Measurements from ENCODE around the gene PDK2.
A peak's percentile ranks its signal among the peaks of the same experiment; 100 is the strongest.

PDK2 gene

GRCh38 chr17:50139950-50140885 lies 45.1 kb downstream of the PDK2 start:
- peak; percentile 52 for DNase-seq

DNA sequence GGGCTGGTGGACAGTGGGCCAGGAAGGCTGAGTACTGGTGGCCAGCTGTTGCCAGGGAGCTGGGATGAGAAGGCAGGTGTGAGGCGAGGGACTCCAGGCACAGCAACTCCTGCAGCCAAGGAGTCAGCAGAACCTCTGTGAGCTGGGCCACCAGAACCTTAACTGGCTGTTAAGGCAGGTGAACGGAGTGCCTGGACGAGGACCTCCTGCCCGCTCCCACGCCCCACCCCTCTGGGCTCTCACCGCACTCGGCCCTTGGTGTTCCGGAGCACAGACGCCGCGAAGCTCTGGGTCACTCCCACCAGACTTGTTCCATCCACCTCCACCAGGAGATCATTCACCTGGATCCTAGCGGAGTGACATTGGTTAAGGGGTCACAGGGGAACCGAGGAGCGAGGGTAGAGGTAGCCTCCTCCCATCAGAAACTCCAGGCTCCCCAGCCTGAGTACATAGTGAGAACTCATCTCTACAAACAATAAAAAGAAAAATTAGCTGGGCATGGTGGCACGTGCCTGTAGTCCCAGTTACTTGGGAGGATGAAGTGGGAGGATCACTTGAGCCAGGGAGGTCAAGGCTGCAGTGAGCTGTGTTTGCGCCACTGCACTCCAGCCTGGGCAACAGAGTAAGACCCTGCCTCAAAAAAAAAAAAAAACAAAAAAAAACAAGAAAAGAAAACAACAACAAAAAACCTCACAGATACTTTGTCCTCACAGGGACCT lies 46.0 kb downstream of the PDK2 start:
- DNase-seq = no peak

DNA sequence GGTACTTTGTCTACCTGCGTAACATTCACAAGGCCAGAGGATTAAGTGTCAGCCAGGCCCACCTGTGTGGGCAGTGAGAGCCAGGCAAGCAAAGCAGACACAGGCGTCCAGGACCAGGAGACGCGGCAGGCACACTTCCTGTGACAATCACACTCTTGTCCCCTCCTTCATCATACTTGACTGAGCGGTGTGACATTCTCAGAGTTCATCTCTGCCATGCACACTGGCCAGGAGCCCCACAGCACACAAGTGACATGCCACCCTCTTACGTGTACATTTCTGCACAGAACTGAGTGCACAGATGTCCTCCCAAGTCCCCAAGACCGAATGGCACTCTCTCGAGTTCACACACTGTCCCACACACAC lies 46.6 kb downstream of the PDK2 start:
- DNase-seq = no peak

- no peak for DNase-seq
Observed at GRCh38 chr17:50143461-50144176, 48.5 kb downstream of the PDK2 start.

DNA sequence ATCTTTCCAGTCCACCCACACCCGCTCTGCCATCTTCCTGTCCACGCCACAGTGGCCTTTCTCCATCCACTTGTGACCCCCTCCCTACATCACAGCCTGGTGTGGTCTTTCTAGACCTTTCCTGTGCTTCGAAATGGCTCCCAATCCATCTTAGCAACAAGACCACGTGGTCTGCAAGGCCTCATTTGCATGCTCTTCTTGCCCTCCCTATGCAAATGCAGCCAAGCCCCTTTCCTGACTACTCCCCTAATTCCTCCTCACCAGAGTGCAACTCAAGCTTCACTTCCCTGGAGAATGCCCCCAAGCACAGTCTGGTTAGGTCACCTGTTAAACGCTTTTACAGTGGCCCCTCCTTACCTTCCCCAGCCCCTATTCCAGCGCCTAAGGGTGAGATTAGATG lies 49.2 kb downstream of the PDK2 start:
- DNase-seq = no peak

GRCh38 chr17:50144845-50145531 lies 49.8 kb downstream of the PDK2 start:
- DNase-seq = no peak

DNA sequence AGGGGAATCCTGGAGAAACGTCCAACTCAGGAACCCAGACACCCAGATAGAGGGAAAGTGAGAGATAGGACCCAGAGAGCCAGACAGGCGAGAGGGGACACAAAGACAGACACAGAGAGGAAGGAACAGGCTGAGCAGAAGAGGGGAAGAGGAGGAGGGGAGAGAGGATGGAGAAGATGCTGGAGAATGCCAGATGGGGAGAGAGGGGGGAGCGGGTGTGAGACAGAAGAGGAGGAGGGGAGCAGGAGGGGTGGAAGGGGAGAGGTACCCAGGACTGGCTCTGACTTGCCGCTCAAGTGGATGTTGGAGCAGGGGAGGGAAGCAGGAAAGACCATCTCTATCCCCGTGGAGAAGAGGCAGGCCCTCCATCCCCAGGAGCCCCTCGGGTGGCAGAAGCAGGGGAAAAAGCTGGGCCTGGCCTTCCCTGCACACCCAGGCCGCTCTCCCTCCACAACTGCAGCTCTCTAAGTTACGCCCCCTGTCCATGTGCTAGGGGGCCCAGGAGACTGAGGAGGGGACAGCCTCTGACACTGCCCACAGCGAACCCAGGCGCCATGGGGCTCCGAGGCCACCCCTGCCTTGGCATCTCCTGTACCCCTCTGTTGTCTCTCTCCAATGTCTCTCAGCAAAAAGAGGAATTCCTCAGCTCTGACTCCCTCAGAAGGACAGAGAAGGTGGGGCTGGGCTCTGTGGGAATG lies 50.5 kb downstream of the PDK2 start:
- peak; percentile 69 for DNase-seq

GRCh38 chr17:50146230-50146926 lies 51.2 kb downstream of the PDK2 start:
- DNase-seq = no peak

DNA sequence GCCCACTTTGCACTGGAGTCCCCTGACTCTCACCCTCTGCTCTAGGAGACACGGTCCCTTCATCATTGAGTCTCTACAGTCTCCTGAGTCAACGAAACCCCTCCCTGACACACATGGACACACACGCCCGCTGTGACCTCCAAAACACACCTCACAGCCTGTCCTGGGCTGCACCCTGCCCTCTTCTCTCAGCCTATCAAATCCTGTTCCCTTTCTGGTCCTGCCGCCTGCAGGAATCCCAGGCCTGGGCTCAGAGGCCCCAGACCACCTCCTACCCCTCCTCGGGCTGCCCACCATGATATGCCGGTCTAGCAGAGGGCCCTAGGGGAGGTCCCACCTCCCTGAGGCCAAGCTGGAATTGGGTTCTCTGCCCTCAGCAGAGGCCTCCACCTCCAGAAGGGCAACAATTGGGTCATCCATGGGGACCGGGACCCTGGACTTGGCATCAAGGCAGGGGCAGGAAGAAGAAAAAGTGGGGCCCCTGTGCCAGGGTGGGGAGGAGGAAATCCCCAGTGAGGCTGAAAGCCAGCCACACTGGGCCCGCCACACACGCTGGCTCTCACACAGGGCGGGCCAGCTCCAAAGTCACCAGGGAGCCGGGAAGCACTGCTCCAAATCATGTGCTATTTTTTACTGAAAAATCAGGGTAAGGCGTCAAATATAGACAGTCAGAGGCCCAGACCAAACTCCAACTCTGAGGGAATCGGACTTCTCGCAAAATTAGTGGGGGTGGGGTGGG lies 51.9 kb downstream of the PDK2 start:
- no peak for DNase-seq

- DNase-seq = no peak
Observed at GRCh38 chr17:50147841-50148225, 52.7 kb downstream of the PDK2 start.

DNA sequence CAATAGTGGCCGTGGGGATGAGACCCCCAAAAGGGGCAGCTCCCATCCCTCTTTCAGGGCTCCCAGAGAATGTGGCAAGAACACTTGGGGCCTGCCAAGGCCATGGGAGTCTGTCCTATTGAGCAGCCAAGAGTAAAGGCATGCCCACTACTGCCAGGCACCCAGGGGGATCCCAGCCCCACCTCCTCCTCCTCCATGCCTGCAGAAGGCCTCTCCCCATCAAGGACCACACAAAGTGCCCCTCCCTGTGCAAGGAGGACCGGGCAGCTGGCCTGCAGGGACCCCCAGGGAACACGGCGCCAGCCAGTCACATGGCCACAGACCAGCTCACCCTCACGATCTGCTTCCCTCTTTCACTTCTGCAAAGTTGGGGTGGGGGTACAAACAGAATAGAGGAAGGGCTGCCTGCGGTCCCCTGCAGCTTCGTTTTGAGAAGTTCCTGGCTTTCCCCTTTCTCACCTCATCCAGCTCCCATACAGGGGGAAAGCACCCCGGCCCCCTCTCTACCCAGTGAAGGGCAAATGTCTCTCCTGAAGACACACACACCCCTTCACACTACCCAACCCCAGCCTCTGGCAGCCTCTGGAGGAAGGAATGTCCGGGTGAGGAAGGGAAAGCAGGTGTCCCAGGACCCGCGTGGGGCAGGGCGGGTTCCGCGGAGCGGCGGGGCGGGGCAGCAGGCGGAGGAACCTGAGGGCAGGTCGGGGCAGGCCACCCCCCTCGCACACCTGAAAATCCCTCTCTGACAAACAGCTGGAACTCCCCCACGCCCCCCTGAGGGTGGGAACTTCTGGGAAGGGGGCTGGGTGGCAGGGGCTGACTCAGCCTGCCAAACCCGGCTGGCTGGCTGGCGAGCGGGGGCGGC lies 53.3 kb downstream of the PDK2 start:
- peak; percentile 62 for DNase-seq

DNA sequence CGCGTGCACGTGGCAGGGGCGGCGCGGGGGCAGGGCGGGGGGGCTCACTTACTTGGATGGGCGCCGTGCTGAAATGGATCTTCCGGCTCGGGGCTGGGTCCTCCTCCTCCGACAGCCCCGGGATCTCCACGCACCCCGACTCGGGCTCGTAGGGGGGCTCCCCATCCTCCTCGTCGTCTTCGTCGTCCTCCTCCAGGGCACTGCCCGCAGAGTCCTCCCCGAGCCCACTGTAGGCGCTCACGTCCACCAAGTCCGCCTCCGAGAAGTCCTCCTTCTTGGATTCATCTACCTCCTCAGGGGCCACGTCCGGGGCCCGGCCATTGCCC lies 53.9 kb downstream of the PDK2 start:
- no peak for DNase-seq

GRCh38 chr17:50149417-50150353 lies 54.5 kb downstream of the PDK2 start:
- DNase-seq = peak; percentile 48

DNA sequence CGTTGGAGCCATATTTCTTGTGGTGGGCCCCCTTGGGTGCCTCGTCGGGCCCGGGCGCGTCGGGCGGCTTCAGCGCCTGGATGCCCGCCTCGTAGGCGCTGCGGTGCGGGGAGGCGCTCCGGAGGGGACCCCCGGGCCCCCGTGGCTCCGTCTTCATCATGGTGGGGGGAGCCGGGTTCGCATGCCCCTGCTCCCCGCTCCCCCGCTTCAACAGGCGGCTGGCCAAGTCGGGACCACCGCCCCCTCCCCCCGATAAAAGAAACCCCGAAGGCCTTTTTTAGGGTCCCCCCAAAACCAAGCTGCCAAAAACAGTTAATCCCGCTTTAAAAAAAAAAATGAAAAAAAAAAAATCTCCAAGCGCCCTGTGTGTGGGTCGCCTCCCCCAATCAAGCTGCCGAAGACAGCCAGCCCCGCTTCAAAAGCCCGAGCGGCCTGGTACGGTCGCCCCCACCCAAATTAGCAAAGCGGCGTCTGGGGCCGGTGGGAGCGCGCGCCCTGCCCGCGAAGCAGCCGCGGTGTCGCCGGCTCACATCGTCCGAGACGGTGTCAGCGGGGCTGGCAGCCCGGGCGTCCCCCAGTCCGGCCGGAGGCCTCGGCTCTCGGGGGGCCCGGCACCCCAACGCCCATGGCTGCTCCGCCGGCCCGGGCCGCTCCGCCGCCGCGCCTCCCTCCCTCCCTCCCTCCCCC lies 55.3 kb downstream of the PDK2 start, which contains the start of gene PPP1R9B:
TSS of gene PPP1R9B (minus strand) at position 324 of the 687 bp plus-strand sequence. CDS start at position 160, 164 bp downstream.
- DNase-seq = no peak

DNA sequence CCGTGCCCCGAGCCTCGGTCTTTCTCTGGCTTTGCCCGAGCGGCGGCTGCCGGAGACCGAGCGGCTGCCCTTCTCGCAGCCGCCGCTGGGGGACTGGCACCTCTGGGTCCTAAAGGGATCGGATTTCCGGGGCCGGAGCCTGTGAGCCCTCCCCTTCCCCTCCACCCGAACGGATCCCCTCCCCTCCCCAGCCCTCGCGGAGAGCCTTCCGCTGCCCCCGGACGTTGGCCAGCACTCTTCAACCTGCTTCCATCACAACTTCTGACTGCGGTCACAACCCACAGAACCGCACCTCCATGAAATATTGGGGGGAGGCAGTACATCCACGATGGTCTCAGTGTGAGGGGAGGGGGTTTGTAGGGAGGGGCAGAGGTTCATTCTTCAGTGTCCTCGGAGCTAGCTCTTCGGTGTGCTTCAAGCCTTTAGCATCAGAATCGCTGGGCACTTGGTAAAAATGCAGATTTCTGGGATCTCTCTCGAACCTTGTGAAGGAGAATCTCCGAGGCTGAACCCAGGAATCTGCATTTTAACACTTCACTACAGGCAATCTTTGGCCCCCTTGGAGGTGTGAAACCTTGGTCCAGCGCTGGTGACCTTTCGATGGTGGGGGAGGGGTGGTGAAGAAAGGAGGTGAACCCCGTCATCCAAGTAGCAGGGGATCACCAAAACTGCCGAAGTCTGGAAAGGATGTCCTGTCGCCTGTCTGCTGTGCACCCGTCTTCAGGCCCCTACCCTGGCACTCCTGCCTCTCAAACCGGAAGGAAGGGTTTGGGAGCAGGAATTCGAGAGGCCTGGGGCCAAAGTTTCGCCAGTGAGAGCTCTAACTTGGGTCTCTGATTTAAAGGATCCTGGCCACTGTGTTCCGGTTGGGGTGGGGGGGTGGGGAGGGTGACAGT lies 56.1 kb downstream of the PDK2 start:
- peak; percentile 75 for DNase-seq

DNA sequence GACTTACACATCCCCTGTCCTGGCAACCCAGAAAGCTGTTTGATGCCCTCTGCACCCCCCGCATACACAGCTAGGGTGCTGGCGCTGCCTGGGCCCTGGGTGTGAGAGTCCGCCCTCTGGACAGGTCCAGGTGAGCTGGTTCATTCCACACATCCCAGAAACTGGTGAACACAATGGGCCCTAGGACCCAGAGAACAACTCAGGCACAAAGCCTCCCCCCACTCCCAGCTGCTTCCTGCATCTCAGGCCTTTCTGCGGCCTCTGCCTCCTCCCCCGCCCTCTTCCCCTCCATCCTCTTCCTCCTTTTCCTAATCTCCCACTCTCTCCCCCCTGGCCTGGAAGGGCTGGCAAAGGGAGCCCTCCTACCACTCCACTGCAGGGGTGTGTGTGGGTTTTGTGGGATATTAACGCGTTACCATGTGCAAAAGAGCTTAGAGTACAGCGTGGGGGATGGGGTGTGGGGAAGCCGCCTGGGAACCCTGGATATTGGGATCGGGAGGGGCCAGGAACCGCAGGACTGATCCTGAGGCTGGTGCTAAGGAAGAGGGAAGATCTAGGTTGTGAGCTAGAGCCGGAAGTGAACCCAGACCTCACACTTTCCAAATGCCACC lies 56.9 kb downstream of the PDK2 start:
- DNase-seq = peak; percentile 87

DNA sequence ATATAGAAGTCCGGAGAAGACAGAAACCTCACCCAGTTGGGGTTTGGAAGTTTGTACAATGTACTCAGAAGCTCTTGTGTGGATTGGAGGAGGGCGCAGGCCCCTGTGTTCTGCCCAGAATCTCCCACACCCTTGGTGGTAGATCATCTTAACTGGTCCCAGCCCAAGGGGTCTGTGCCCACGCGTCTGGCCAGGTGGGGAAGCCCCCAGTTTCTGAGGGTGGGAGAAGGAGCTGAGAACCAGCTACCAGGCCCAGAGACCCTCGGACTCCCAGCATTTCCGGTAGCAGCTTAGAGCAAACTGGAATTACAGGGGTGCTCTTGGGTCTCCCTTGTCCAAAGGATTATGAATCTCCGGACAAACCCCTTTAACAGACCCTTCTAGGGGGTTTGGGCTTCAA lies 57.6 kb downstream of the PDK2 start:
- DNase-seq = no peak

Measured in NCI-H2171 treated with DMSO at 0.1 percent for 48 hours (cell line).